ENCODE results near the gene TMEM171.

The TMEM171 gene

DNA sequence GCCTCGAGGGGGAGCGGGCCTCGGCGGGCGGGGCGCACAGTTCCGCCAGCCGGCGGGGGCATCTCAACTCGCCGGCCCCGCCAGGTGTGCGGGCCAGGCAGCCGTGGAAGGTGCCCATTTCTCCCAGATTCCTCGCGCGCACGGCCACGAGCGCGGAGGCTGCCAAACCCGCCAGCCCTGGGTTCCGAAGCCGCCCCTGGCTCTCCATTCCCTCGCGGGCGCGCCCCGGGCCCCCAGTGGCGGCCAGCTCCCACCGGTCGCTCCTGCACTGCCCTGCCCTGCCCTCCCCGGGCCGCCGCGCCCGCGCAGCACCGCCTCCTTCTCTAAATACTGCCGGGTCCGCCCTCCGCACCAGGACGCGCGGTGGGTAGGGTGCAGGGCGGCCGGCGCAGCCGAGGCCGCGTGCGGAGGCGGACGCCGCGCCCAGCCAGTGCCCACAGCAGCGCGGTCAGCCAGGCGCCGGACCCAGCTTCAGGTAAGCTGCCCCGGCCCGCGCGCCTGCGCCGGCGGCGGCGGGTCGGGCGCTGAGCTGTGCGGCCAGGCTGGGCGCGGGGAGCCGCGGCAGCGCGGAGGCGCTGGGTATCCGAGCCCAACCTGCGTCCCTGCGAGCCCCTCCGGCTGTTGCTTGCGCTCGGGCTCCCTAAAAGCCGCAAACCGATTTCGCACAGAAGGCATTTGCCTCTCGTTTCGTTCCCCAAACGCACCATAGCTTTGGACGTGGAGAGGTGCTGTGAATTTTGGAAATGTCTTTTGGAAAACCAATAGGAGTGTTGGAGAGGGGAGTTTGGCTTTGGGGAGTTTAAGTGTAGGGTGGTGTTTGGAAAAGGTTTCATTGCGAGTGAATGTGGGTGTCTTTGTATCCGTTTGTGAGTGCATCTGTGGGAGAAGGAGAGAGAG, at the start of gene TMEM171:
TSS of gene TMEM171 (plus strand) at position 354 of the 897 bp plus-strand sequence. CDS start 2,799 bp downstream, outside the sequence.
- no peak for TF ChIP-seq JUND (IDR thresholded peaks at IDR 0.05; ENCODE audit: low read depth)
- in situ Hi-C loops (cut with HindIII; ENCODE audit: low pct_unique_long_range_greater_than_20kb, low sequenced_read_pairs) = no loop called here
- peak; percentile 79 to 91 for DNase-seq (ENCODE audit: low read depth in 1 of 2, low spot score in 1 of 2)

- TF ChIP-seq JUND (IDR thresholded peaks at IDR 0.05; ENCODE audit: low read depth) = no peak
- DNase-seq (ENCODE audit: low read depth in 1 of 2, low spot score in 1 of 2) = no peak
- in situ Hi-C loops (cut with HindIII; ENCODE audit: low pct_unique_long_range_greater_than_20kb, low sequenced_read_pairs) = no loop called here
Observed at GRCh38 chr5:73081093-73081492, 39.3 kb upstream of the TMEM171 start.

- no peak for DNase-seq (ENCODE audit: low read depth in 1 of 2, low spot score in 1 of 2)
- TF ChIP-seq JUND (IDR thresholded peaks at IDR 0.05; ENCODE audit: low read depth) = no peak
- in situ Hi-C loops (cut with HindIII; ENCODE audit: low pct_unique_long_range_greater_than_20kb, low sequenced_read_pairs) = no loop called here
Observed at GRCh38 chr5:73088026-73088425, 32.3 kb upstream of the TMEM171 start.

DNA sequence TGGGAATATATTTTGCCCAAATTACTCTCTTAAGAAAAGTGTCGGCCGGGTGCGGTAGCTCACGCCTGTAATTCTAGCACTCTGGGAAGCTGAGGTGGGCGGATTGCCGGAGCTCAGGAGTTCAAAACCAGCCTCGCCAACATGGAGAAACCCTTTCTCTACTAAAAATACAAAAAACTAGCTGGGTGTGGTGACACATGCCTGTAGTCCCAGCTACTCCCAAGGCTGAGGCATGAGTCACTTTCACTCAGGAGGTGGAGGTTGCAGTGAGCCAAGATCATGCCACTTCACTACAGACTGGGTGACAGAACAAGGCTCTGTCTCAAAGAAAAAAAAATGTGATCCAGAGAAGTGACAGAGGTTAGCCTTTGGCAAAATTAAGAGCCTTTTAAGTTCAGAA, 26.4 kb upstream of the TMEM171 start:
- no peak for TF ChIP-seq JUND (IDR thresholded peaks at IDR 0.05; ENCODE audit: low read depth)
- no peak for DNase-seq (ENCODE audit: low read depth in 1 of 2, low spot score in 1 of 2)
- in situ Hi-C loops (cut with HindIII; ENCODE audit: low pct_unique_long_range_greater_than_20kb, low sequenced_read_pairs) = no loop called here

- in situ Hi-C loops (cut with HindIII; ENCODE audit: low pct_unique_long_range_greater_than_20kb, low sequenced_read_pairs) = no loop called here
- TF ChIP-seq JUND (IDR thresholded peaks at IDR 0.05; ENCODE audit: low read depth) = no peak
- no peak for DNase-seq (ENCODE audit: low read depth in 1 of 2, low spot score in 1 of 2)
Observed at GRCh38 chr5:73094415-73094814, 26.0 kb upstream of the TMEM171 start.

DNA sequence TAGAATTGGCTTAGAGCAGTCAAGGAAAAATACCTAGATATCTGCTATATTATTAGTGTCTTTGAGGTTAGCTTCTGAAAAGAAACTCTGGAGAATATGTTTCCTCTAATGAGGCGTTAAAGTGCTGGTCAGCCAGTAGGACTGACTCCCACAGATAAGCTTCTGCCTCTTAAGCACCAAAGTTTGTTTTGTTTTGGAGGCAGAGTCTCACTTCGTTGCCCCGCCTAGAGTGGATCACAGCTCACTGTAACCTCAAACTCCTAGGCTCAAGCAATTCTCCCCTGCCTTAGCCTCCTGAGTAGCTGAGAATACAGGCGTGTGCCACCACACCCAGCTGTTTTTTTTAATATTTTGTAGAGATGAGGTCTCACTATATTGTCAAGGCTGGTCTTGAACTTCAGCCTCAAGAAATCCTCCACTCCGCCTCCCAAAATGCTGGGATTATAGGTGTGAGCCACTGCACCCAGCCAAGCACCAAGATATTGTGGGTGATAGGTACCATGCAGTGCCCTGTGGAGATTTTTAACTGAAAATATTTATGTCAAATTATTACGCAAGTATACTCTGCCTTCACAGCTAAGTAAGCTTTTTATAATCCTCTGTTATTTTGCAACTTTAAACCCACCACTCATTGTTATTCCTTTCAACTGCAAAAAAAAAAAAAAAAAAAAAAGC, 24.7 kb upstream of the TMEM171 start:
- no peak for TF ChIP-seq JUND (IDR thresholded peaks at IDR 0.05; ENCODE audit: low read depth)
- DNase-seq (ENCODE audit: low read depth in 1 of 2, low spot score in 1 of 2) = no peak
- in situ Hi-C loops (cut with HindIII; ENCODE audit: low pct_unique_long_range_greater_than_20kb, low sequenced_read_pairs) = no loop called here

GRCh38 chr5:73096239-73096575, 24.2 kb upstream of the TMEM171 start:
- in situ Hi-C loops (cut with HindIII; ENCODE audit: low pct_unique_long_range_greater_than_20kb, low sequenced_read_pairs) = no loop called here
- DNase-seq (ENCODE audit: low read depth in 1 of 2, low spot score in 1 of 2) = no peak
- TF ChIP-seq JUND (IDR thresholded peaks at IDR 0.05; ENCODE audit: low read depth) = no peak

DNA sequence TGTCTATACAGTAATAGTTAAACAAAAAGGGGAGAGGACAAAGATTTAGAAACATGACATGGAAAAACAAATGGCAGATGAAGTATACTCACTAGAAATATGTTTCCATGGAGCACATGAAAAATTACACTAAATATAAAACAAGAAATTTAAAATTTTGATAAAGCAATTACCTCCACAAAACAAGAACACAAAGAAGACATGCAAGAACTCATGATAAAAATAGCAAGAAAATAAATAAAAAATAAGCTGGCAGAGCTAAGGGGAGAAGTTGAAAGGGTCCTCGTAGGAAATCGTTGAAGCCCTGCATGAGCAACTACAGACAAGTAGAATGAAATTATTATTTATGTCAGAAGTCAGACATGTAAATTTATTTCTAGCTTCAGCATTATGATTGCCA, 22.6 kb upstream of the TMEM171 start:
- no peak for DNase-seq (ENCODE audit: low read depth in 1 of 2, low spot score in 1 of 2)
- in situ Hi-C loops (cut with HindIII; ENCODE audit: low pct_unique_long_range_greater_than_20kb, low sequenced_read_pairs) = no loop called here
- no peak for TF ChIP-seq JUND (IDR thresholded peaks at IDR 0.05; ENCODE audit: low read depth)

- in situ Hi-C loops (cut with HindIII; ENCODE audit: low pct_unique_long_range_greater_than_20kb, low sequenced_read_pairs) = no loop called here
- TF ChIP-seq JUND (IDR thresholded peaks at IDR 0.05; ENCODE audit: low read depth) = no peak
- DNase-seq (ENCODE audit: low read depth in 1 of 2, low spot score in 1 of 2) = no peak
Observed at GRCh38 chr5:73100109-73100508, 20.3 kb upstream of the TMEM171 start.

DNA sequence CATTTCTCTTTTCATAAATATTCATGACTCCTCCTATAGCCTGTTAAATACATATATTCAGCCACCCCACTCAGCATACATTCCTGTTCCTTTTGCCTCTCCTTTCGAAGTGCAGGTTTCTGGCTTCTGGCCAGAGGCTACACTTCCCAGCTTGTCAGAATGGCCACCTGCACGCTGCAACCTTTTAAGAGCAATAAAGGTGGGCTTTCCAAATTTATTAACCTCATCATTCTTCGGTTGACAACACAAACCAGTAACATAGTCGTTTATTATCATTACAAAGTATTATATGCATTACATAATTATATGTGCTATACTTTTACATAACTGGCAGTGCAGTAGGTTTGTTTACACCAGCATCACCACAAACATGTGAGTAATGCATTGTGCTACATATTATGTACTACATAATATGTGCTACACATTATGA, 16.5 kb upstream of the TMEM171 start:
- in situ Hi-C loops (cut with HindIII; ENCODE audit: low pct_unique_long_range_greater_than_20kb, low sequenced_read_pairs) = no loop called here
- TF ChIP-seq JUND (IDR thresholded peaks at IDR 0.05; ENCODE audit: low read depth) = no peak
- peak in 1 of 2 experiments; percentile 30 for DNase-seq (ENCODE audit: low read depth in 1 of 2, low spot score in 1 of 2)

DNA sequence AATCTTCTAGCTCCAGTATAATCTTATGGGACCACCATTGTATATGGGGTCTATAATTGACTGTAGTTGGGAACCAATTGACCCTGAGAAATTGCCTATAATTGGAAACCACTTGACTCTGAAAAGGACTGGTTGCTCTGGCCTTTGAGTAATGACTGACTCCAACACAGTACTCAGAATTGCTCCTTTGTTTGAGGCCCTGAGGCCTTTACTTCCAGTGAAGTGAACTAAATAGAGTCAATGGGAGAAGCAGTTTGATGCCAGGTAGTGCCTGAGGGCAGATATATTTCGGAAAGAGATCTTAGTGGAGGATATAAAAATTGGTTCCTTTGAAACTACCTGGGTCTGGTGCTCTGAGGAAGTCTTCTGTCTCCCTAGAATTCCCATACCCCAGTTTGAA, 16.0 kb upstream of the TMEM171 start:
- in situ Hi-C loops (cut with HindIII; ENCODE audit: low pct_unique_long_range_greater_than_20kb, low sequenced_read_pairs) = no loop called here
- TF ChIP-seq JUND (IDR thresholded peaks at IDR 0.05; ENCODE audit: low read depth) = no peak
- no peak for DNase-seq (ENCODE audit: low read depth in 1 of 2, low spot score in 1 of 2)

DNA sequence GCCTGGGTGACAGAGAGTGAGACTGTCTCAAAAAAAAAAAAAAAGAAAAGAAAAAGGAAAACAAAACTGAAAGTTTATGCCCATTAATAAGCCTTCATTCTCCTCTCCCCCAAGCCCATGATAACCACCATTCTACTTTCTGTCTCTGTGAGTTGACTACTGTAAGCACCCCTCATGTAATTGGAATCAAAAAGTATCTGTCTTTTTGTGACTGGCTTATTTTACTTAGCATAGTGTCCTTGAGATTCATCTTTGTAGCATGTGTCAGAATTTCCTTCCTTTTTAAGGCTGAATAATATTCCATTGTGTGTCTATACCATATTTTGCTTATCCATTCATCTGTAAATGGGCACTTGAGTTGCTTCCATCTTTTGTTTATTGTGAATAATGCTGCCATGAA, 14.0 kb upstream of the TMEM171 start:
- no peak for TF ChIP-seq JUND (IDR thresholded peaks at IDR 0.05; ENCODE audit: low read depth)
- in situ Hi-C loops (cut with HindIII; ENCODE audit: low pct_unique_long_range_greater_than_20kb, low sequenced_read_pairs) = no loop called here
- DNase-seq (ENCODE audit: low read depth in 1 of 2, low spot score in 1 of 2) = no peak

- DNase-seq (ENCODE audit: low read depth in 1 of 2, low spot score in 1 of 2) = no peak
- in situ Hi-C loops (cut with HindIII; ENCODE audit: low pct_unique_long_range_greater_than_20kb, low sequenced_read_pairs) = no loop called here
- no peak for TF ChIP-seq JUND (IDR thresholded peaks at IDR 0.05; ENCODE audit: low read depth)
Observed at GRCh38 chr5:73110190-73110589, 10.2 kb upstream of the TMEM171 start.
